ENCODE results near the gene MARCHF11. TPM values are rescaled to one million over a fixed set of nuclear protein-coding genes. Genes with fewer than 3 reads are reported as not detected.

Gene MARCHF11
- total RNA-seq, 4 donors from 2014 or later, result not detected

DNA sequence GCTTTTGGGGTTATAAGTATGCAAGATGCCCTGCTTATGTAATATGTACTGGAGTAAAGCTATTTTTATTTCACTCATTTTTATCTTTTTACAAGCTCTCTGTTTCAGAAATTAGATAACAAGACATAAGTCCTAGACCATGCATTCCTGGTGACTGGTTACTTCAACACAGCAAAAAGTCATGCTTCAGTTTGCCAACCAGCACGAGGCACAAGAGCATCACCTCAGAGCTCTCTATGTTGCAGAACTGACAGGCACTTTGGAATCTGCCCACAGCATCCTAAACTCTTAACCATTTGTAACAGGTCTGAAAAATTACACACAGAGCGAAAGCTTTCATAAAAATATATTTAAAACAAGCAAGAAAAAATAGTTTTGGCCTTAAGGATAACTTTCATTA, 112.8 kb downstream of the MARCHF11 start:
- Histone ChIP-seq H3K4me3 (no peak overlapping the region), H3K9me3 (no peaks in the 10 kb centered on the region), H3K27ac (no peak overlapping the region), H3K4me1 (no peaks in the 10 kb centered on the region), H3K36me3 (no peaks in the 10 kb centered on the region), H3K27me3 (no peaks in the 10 kb centered on the region)
- in situ Hi-C loops (cut with MboI; ENCODE audit: low pct_ligation_motif_present in 1 of 4, low pct_unique_long_range_greater_than_20kb in 1 of 4, low sequenced_read_pairs in 3 of 4), result no loop called here
- no peak for TF ChIP-seq EP300 (IDR thresholded peaks at IDR 0.05; ENCODE audit: low read depth)
- TF ChIP-seq POLR2AphosphoS5 (IDR thresholded peaks at IDR 0.05), result no peak
- TF ChIP-seq, protein P1, sequence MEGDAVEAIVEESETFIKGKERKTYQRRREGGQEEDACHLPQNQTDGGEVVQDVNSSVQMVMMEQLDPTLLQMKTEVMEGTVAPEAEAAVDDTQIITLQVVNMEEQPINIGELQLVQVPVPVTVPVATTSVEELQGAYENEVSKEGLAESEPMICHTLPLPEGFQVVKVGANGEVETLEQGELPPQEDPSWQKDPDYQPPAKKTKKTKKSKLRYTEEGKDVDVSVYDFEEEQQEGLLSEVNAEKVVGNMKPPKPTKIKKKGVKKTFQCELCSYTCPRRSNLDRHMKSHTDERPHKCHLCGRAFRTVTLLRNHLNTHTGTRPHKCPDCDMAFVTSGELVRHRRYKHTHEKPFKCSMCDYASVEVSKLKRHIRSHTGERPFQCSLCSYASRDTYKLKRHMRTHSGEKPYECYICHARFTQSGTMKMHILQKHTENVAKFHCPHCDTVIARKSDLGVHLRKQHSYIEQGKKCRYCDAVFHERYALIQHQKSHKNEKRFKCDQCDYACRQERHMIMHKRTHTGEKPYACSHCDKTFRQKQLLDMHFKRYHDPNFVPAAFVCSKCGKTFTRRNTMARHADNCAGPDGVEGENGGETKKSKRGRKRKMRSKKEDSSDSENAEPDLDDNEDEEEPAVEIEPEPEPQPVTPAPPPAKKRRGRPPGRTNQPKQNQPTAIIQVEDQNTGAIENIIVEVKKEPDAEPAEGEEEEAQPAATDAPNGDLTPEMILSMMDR (IDR thresholded peaks at IDR 0.05), result no peak
- TF ChIP-seq POLR2A (IDR thresholded peaks at IDR 0.05), result no peak
- intact Hi-C loops (cut with DNase I; ENCODE audit: low total_unique reads), result no loop called here
- WGBS, 2 donors (ENCODE audit: low coverage in 1 of 2), result 65 to 70% methylated on average over 1 to 2 of the region's 2 CpGs
- no peak for DNase-seq

DNA sequence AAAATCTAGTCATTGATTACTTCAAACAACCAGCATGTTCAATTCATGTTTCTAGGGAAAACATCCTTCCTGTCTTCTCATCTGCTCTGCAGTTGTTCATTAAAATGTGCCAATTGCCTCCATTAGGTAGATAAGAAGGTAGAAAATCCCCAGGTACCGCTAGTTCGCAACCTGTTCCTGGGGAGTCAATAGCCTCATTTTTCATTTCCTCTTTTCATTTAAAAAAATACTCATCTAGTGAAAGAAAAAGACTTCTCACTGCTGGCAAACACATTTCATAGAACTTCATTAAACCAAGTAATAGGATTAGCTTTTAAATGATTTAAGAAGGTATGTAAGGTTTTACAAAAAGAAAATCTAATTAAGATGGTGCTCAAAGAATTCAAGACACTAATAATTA, 113.3 kb downstream of the MARCHF11 start:
- Histone ChIP-seq H3K36me3 (no peaks in the 10 kb centered on the region), H3K4me1 (no peaks in the 10 kb centered on the region), H3K9me3 (no peaks in the 10 kb centered on the region), H3K4me3 (no peak overlapping the region), H3K27ac (no peak overlapping the region), H3K27me3 (no peaks in the 10 kb centered on the region)
- TF ChIP-seq, protein P1 (IDR thresholded peaks at IDR 0.05), result no peak
- WGBS, 2 donors (ENCODE audit: low coverage in 1 of 2), result 85 to 90% methylated on average over 2 of the region's 2 CpGs
- no peak for DNase-seq
- in situ Hi-C loops (cut with MboI; ENCODE audit: low pct_ligation_motif_present in 1 of 4, low pct_unique_long_range_greater_than_20kb in 1 of 4, low sequenced_read_pairs in 3 of 4) (no loop called here), intact Hi-C loops (cut with DNase I; ENCODE audit: low total_unique reads) (no loop called here)

DNA sequence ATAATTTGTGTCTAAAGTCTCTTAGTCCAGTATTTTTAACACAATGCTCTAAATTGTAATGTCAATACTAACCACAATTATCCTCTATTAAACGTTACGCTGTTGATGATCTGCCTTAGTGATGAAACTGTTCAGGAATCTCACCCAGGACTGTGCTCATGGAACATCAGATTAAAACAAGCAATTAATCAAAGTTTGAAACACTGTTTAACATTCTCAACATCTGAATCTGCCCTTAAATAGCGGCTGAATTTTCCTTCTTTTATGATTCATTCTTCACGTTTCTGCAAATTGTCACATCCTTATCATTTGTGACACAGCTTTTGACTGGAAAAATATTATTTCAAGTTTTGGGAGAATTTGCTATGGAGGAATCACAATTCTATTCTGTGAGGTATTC, 113.8 kb downstream of the MARCHF11 start:
- no peaks in the 10 kb centered on the region for H3K27me3 ChIP-seq
- in situ Hi-C loops (cut with MboI; ENCODE audit: low pct_ligation_motif_present in 1 of 4, low pct_unique_long_range_greater_than_20kb in 1 of 4, low sequenced_read_pairs in 3 of 4) (no loop called here), intact Hi-C loops (cut with DNase I; ENCODE audit: low total_unique reads) (no loop called here)
- 46 to 70% methylated on average over 4 of the region's 4 CpGs for WGBS, 2 donors (ENCODE audit: low coverage in 1 of 2)
- H3K4me1 ChIP-seq, result no peaks in the 10 kb centered on the region
- no peaks in the 10 kb centered on the region for H3K36me3 ChIP-seq
- H3K27ac ChIP-seq, result no peak overlapping the region
- H3K4me3 ChIP-seq, result no peak overlapping the region
- no peaks in the 10 kb centered on the region for H3K9me3 ChIP-seq
- no peak for DNase-seq
- TF ChIP-seq, protein P1 (IDR thresholded peaks at IDR 0.05), result no peak
- no peak for TF ChIP-seq POLR2A (IDR thresholded peaks at IDR 0.05)

DNA sequence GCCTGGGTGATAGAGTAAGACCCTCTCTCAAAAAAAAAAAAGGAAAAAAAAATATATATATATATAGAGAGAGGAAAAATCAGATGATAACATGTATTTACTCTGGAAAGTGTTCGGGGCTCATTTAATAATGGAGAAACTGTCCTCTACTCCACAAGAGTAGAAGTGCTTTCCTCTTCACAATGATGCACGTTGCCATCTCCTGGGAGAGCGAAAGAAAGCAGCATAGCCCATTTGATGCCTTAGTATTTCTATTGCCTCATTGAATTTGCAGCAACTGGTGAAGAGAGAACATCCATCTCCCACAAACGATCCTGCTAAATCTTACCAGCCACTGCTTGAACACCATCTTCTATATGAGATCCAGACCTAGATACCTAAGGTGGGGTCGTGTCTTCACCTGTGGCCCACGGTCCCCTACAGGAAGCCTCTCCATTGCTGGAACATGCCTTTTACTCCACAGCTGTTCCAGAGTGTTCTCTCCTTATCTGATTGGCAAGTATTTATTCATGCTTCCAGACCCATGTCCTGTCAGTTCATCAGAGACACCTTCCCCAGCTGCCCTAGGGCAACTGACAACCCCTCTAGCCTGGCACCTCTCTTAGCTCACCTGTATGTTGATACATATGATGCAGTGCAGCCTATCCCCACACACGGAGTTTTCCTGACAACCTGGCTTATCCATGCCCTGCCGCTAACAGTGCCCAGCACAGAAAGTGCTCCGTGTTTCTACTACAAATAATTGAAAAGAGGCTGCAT, 115.3 kb downstream of the MARCHF11 start:
- Histone ChIP-seq H3K27ac (no peak overlapping the region), H3K36me3 (no peaks in the 10 kb centered on the region), H3K9me3 (no peaks in the 10 kb centered on the region), H3K4me1 (no peaks in the 10 kb centered on the region), H3K4me3 (no peak overlapping the region), H3K27me3 (no peaks in the 10 kb centered on the region)
- 70 to 71% methylated on average over 6 to 9 of the region's 9 CpGs for WGBS, 2 donors (ENCODE audit: low coverage in 1 of 2)
- intact Hi-C loops (cut with DNase I; ENCODE audit: low total_unique reads) (no loop called here), in situ Hi-C loops (cut with MboI; ENCODE audit: low pct_ligation_motif_present in 1 of 4, low pct_unique_long_range_greater_than_20kb in 1 of 4, low sequenced_read_pairs in 3 of 4) (no loop called here)
- TF ChIP-seq POLR2AphosphoS5 (IDR thresholded peaks at IDR 0.05) (no peak), POLR2A (IDR thresholded peaks at IDR 0.05) (no peak), EP300 (IDR thresholded peaks at IDR 0.05; ENCODE audit: low read depth) (no peak)
- TF ChIP-seq, protein P1 (IDR thresholded peaks at IDR 0.05), result no peak
- no peak for DNase-seq

Data from transverse colon (tissue), 4 donors.